Ovary (tissue), 3 donors: Measurements from ENCODE around the gene TTC28.

Experiments used
- CTCF ChIP-seq, 3 donors: fragments of 450-650 bp in 2 of 3; fragments of 200-600 bp in 1 of 3; IDR thresholded peaks; one replicate each; pipeline versions ENCODE4 v1.5.1 to v1.8.0; 2016 to 2022; ENCODE audit warnings: antibody characterized with exemption in 3 of 3, mild to moderate bottlenecking in 1 of 3
- POLR2A ChIP-seq: fragments of 450-650 bp; IDR thresholded peaks from one replicate; pipeline ENCODE4 v1.6.1; 2017; ENCODE audit warnings: antibody characterized with exemption, mild to moderate bottlenecking, moderate library complexity
- donor health status: DM: no; HTN: no; CAD: no.

DNA sequence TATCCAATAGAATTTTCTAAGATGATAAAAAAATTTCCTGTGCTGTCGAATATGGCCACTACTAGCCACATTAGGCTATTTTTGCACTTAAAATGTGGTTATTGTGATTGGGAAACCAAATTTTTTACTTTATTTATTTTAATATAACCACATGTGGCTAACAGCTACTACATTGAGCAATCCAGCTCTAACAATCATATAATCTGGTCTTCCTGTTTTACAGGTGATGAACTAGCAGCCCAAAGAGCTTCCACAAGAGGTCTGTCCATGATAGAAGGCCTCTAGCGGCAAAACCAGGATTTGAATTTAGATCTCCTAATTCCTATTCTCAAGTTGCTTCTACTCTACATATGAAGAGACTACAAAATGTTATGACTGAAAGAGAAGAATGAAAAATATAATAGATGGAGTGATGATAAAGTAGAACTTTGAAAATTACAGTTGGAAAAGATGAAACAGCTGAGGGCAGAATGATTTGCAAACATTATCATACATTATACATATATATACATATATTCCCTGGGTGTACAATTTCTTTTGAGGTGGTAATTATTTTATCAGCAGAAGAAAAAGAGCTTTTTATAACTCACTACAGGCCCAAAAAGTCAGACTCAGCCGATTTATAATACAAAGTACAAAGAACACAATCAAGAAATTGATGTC, 397.1 kb downstream of the TTC28 start:
- no peak for TF ChIP-seq CTCF (IDR thresholded peaks at IDR 0.05)
- TF ChIP-seq POLR2A: no peak
